ENCODE data around the gene ZNF837.

GRCh38 chr19:58428617-58429016, 47.8 kb upstream of the ZNF837 start:
- TF ChIP-seq CTCF (tag by site-specific recombination; IDR thresholded peaks at IDR 0.05), result no peak
- no peak for TF ChIP-seq REST (tag by site-specific recombination; IDR thresholded peaks at IDR 0.05)
- TF ChIP-seq OVOL3 (tag by site-specific recombination; IDR thresholded peaks at IDR 0.05), result no peak
- no peak for TF ChIP-seq ZFP3 (tag by site-specific recombination; IDR thresholded peaks at IDR 0.05; ENCODE audit: low read depth)
- TF ChIP-seq TRIM28 (IDR thresholded peaks at IDR 0.05; ENCODE audit: borderline replicate concordance, low read length), result no peak
- no peak for TF ChIP-seq ZBTB21 (tag by site-specific recombination; IDR thresholded peaks at IDR 0.05)
- no peak for TF ChIP-seq ZFP41 (tag by site-specific recombination; IDR thresholded peaks at IDR 0.05; ENCODE audit: borderline replicate concordance)
- no peak for TF ChIP-seq ZNF10 (tag by site-specific recombination; IDR thresholded peaks at IDR 0.05)

Measured in HEK293 (cell line).